ENCODE measurements around the gene STXBP6.

- TF ChIP-seq, protein P1, sequence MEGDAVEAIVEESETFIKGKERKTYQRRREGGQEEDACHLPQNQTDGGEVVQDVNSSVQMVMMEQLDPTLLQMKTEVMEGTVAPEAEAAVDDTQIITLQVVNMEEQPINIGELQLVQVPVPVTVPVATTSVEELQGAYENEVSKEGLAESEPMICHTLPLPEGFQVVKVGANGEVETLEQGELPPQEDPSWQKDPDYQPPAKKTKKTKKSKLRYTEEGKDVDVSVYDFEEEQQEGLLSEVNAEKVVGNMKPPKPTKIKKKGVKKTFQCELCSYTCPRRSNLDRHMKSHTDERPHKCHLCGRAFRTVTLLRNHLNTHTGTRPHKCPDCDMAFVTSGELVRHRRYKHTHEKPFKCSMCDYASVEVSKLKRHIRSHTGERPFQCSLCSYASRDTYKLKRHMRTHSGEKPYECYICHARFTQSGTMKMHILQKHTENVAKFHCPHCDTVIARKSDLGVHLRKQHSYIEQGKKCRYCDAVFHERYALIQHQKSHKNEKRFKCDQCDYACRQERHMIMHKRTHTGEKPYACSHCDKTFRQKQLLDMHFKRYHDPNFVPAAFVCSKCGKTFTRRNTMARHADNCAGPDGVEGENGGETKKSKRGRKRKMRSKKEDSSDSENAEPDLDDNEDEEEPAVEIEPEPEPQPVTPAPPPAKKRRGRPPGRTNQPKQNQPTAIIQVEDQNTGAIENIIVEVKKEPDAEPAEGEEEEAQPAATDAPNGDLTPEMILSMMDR (conservative IDR thresholded peaks at IDR 0.05) = no peak
- no peak for TF ChIP-seq ZFX (IDR thresholded peaks at IDR 0.05)
These were observed 77.1 kb downstream of the STXBP6 start for GRCh38 chr14:24972844-24973243.

Data from C4-2B (cell line).